Astrocyte of the spinal cord (primary cell): ENCODE measurements around the gene CCDC178.

ENCODE experiments used
- DNase-seq: peaks from one replicate; pipeline ENCODE4 v3.0.0; 2011; ENCODE audit warnings: low read depth, low spot score
- H3K4me3 ChIP-seq: 2 replicates; pipeline ENCODE4 v1.5.1; 2011; ENCODE audit warnings: low read depth, mild to moderate bottlenecking, low read length, moderate library complexity
- in situ Hi-C: cut with HindIII; loops from 2 replicates; pipeline ENCODE4 v1.10.0; 2017; ENCODE audit warnings: low sequenced_read_pairs
- TF ChIP-seq, protein P1 (sequence below): IDR thresholded peaks from 2 replicates; pipeline ENCODE4 v1.5.1; 2012; ENCODE audit warnings: low read depth, mild to moderate bottlenecking, low read length, inconsistent platforms

CCDC178 gene

DNA sequence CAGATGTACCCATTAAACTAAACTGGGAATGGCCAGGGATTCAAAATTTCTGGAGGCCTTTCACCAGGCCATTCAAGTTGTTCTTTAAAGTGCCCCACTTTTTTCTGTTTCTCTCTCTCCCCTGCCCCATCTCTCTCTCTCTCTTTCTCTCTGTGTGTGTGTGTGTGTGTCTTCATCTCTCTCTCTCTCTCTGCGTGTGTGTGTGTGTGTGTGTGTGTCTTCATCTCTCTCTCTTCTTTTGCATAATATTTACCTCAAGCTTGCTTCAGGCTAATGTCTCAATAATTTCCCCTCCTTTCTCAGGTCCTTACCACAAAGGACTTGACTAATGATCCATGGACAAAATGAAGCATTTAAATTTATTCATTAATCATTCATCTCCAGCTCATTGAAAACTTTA is 503.5 kb downstream of the CCDC178 start:
- in situ Hi-C loops = no loop called here
- DNase-seq = no peak
- H3K4me3 ChIP-seq = no peak overlapping the region
- TF ChIP-seq, protein P1, sequence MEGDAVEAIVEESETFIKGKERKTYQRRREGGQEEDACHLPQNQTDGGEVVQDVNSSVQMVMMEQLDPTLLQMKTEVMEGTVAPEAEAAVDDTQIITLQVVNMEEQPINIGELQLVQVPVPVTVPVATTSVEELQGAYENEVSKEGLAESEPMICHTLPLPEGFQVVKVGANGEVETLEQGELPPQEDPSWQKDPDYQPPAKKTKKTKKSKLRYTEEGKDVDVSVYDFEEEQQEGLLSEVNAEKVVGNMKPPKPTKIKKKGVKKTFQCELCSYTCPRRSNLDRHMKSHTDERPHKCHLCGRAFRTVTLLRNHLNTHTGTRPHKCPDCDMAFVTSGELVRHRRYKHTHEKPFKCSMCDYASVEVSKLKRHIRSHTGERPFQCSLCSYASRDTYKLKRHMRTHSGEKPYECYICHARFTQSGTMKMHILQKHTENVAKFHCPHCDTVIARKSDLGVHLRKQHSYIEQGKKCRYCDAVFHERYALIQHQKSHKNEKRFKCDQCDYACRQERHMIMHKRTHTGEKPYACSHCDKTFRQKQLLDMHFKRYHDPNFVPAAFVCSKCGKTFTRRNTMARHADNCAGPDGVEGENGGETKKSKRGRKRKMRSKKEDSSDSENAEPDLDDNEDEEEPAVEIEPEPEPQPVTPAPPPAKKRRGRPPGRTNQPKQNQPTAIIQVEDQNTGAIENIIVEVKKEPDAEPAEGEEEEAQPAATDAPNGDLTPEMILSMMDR = no peak

DNA sequence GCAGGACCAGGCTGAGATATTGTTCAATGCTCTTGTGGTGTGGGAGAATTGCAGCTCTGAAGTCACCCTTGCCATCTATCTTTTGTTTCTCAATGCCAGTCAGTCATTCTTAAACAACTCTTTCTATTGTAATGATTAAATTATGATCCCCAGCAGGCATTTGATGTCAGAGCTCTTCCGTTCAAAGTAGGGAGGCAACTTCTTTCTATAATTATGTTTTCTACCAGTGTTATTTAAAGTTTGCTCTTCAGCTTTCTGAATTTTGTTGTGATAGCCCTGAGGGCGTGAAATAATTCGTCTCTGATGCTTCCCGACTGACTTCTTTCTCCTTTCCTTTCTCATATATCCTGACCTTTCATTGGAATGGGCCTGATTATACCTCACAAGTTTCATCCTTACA is 506.3 kb downstream of the CCDC178 start:
- TF ChIP-seq, protein P1 = no peak
- H3K4me3 ChIP-seq = no peak overlapping the region
- in situ Hi-C loops = no loop called here
- DNase-seq = no peak

GRCh38 chr18:32930695-32931301 is 509.7 kb downstream of the CCDC178 start:
- peak; percentile 70 for DNase-seq
- H3K4me3 ChIP-seq = no peak overlapping the region
- TF ChIP-seq, protein P1 = peak; percentile 74
- in situ Hi-C loops = no loop called here

DNA sequence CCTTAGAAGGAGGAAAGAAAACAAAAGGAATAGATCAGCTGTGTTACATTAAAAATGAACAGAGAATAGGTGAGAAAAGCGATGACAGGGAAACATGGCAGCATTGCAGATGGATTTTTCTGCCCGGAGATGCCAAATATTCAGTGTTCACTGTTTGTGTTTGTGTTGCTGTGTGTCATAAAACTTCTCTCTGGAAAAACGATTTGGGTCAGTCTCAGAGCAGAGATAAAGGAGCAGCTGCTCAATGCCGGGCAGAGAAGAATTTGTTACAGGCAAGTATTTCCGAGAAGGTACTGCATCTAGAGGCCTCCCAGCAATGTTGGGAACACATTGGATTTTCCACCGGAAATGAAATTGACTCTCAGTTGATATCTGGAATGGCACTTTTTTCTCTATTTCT is 511.3 kb downstream of the CCDC178 start:
- TF ChIP-seq, protein P1 = no peak
- in situ Hi-C loops = no loop called here
- DNase-seq = no peak
- no peak overlapping the region for H3K4me3 ChIP-seq

GRCh38 chr18:32922951-32923430 is 517.5 kb downstream of the CCDC178 start:
- peak; percentile 45 for DNase-seq
- in situ Hi-C loops = no loop called here
- TF ChIP-seq, protein P1 = no peak
- H3K4me3 ChIP-seq = no peak overlapping the region

DNA sequence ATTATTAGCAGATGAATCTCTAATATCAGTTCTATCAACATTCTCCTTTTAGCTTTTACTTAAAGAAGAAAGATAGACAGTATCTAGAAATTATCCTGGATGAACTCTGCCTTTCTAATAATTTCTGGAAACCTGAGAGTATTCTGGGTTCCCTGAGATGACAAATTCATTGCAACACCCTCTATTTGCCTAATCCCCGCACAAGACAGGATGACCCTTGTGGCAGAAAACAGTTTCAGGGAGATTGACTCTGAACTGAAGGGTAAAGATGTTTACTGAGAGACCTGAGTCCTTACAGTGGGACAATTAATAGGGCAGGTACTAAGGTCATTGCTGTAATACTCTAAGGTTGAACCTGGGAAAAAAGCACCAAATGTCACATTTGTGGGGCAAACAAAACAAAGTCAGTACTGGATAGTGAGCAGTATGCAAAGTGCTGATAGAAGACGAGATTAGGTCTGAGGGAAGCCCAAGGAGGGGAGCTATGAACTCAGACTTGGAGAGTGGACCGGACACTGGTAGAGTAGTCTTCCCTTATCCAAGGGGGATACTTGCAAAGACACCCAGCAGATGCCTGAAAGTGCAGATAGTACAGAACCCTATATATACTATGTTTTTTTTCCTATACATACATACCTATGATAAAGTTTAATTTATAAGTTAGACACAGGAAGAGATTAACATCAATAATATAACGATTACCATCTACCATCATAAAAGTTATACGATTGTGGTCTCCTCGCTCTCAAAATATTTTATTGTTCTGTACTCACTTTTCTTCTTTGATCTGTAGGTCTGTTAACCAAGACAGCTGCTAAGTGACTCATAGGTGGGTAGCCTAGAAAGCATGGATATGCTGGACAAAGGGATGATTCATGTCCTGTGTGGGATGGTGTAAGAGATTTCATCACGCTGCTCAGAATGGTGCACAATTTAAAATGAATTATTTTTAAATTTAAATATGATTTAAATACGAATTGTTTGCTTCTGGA is 519.4 kb downstream of the CCDC178 start:
- in situ Hi-C loops = no loop called here
- TF ChIP-seq, protein P1 = no peak
- peak; percentile 95 for DNase-seq
- H3K4me3 ChIP-seq = no peak overlapping the region
